Gastrocnemius medialis (tissue), 4 donors: ENCODE measurements around the gene XYLT2. TPM values are rescaled to one million over a fixed set of nuclear protein-coding genes. Genes with fewer than 3 reads are reported as not detected.

ENCODE experiments used
- ATAC-seq, 2 donors: fragments of 150-250 bp; one replicate each; pipeline ENCODE4 v1.9.1; 2016
- DNase-seq, 2 donors: peaks; one replicate each; pipeline ENCODE4 v3.0.0-alpha.2; 2019
- H3K27ac ChIP-seq, 4 donors: fragments of 200-600 bp; sonication (generic); 1 replicate in 1 of 4; 2 replicates in 3 of 4; pipeline ENCODE4 v1.5.1; 2016 to 2018; ENCODE audit warnings: mild to moderate bottlenecking in 2 of 4, moderate library complexity in 1 of 4
- H3K27me3 ChIP-seq, 3 donors: fragments of 200-600 bp; sonication (generic) in 2 of 3; 1 replicate in 1 of 3; 2 replicates in 2 of 3; pipeline versions ENCODE4 v1.5.1 to v1.6.0; 2016 to 2019; ENCODE audit warnings: mild to moderate bottlenecking in 1 of 3, moderate library complexity in 1 of 3
- H3K36me3 ChIP-seq, 2 donors: fragments of 200-600 bp; sonication (generic) in 1 of 2; one replicate each; pipeline ENCODE4 v1.5.1; 2017 to 2018
- H3K4me1 ChIP-seq, 2 donors: fragments of 200-600 bp; sonication (generic) in 1 of 2; one replicate each; pipeline ENCODE4 v1.5.1; 2016 to 2017; ENCODE audit warnings: mild to moderate bottlenecking in 2 of 2
- H3K4me3 ChIP-seq, 4 donors: fragments of 200-600 bp; sonication (generic) in 3 of 4; 1 replicate in 1 of 4; 2 replicates in 3 of 4; pipeline ENCODE4 v1.5.1; 2016 to 2019; ENCODE audit warnings: mild to moderate bottlenecking in 2 of 4
- H3K9me3 ChIP-seq, 3 donors: fragments of 200-600 bp; sonication (generic) in 2 of 3; 1 replicate in 1 of 3; 2 replicates in 2 of 3; pipeline ENCODE4 v1.5.1; 2016 to 2019
- POLR2A ChIP-seq, 2 donors: fragments of 450-650 bp; IDR thresholded peaks; one replicate each; pipeline ENCODE4 v1.6.1; 2017; ENCODE audit warnings: antibody characterized with exemption in 2 of 2, mild to moderate bottlenecking in 2 of 2, moderate library complexity in 2 of 2
- in situ Hi-C, 4 donors: fragments of 200-750 bp; cut with MboI; loops; one replicate each; pipeline versions ENCODE4 v1.15.0 to v1.8.0; 2017; ENCODE audit warnings: low sequenced_read_pairs in 4 of 4
- intact Hi-C: fragments of 100-400 bp; cut with DNase I; formaldehyde crosslinking; loops from one replicate; pipeline ENCODE4 v1.15.1; 2023; ENCODE audit warnings: low total_unique reads
- total RNA-seq, 4 donors: library from RNA; depleted of rRNA; stranded (reverse); fragments of >200 nt; gene quantifications; one replicate each; pipeline versions ENCODE4 v1.1.0 to v1.2.3, GENCODE V29; 2016
- TF ChIP-seq, protein P1 (sequence below), 5 experiments: fragments of 450-650 bp in 3 of 5; fragments of 200-600 bp in 2 of 5; sonication (generic) in 2 of 5; IDR thresholded peaks in 4 of 5; conservative IDR thresholded peaks in 1 of 5; 1 replicate in 4 of 5; 2 replicates in 1 of 5; pipeline ENCODE4 v1.5.1; 2016 to 2019; ENCODE audit warnings: antibody characterized with exemption in 5 of 5, mild to moderate bottlenecking in 3 of 5, moderate library complexity in 3 of 5

The XYLT2 gene
- total RNA-seq, 4 donors from 2014 or later, result 7.9 to 12.6 (median 9.8) TPM

DNA sequence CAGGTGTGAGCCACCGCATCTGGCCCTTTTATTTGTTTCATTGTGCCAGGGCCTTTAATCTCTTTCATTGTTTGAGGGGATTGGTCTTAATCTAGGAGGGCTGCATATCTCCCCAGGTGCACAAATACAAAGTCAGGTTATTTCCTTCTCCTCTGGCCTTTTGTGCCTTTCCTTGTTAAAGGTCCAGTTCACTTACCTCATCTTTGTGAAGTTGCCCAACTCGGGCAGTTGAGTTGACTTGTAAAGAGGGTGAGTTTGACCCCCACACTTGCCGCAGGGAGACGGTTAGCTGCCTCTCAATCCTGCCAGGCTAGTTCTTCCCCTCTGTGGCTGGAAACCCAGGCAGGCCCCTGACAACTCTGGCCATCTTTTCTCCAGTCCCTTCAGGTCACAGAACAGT lies 38.3 kb upstream of the XYLT2 start:
- H3K36me3 ChIP-seq, result no peaks in the 10 kb centered on the region
- in situ Hi-C loops, result no loop called here
- H3K4me3 ChIP-seq, result no peak overlapping the region
- H3K27ac ChIP-seq, result no peak overlapping the region
- peaks cover 0 to 5% (median 0%) of the 10 kb centered on the region in 3 donors for H3K27me3 ChIP-seq
- DNase-seq (no peak), ATAC-seq (no peak)
- TF ChIP-seq POLR2A (IDR thresholded peaks at IDR 0.05), result no peak
- H3K9me3 ChIP-seq, result no peaks in the 10 kb centered on the region
- H3K4me1 ChIP-seq, result no peaks in the 10 kb centered on the region
- intact Hi-C loops, result no loop called here

DNA sequence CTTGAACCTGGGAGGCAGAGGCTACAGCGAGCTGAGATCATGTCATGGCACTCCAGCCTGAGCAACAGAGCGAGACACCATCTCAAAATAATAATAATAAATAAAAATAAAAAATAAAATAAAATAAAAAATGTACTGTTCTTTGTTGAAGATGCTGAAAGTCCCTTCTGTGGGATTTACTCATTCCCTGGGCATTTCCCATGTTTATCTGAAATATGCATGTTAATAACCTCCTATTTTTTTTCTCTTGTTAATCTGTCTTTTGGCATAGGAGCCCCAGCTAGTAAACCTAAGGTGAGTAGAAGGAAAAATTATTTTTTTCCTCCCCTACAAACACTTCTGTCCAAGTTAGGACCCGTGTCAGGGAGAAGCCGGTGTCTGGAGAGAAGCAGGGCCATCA lies 37.3 kb upstream of the XYLT2 start:
- in situ Hi-C loops, result no loop called here
- Histone ChIP-seq H3K36me3 (no peaks in the 10 kb centered on the region), H3K9me3 (no peaks in the 10 kb centered on the region), H3K4me3 (no peak overlapping the region), H3K4me1 (no peaks in the 10 kb centered on the region), H3K27me3 (peaks cover 0 to 5% (median 0%) of the 10 kb centered on the region in 3 donors), H3K27ac (no peak overlapping the region)
- DNase-seq (no peak), ATAC-seq (no peak)
- intact Hi-C loops, result no loop called here
- no peak for TF ChIP-seq POLR2A (IDR thresholded peaks at IDR 0.05)
- TF ChIP-seq, protein P1, sequence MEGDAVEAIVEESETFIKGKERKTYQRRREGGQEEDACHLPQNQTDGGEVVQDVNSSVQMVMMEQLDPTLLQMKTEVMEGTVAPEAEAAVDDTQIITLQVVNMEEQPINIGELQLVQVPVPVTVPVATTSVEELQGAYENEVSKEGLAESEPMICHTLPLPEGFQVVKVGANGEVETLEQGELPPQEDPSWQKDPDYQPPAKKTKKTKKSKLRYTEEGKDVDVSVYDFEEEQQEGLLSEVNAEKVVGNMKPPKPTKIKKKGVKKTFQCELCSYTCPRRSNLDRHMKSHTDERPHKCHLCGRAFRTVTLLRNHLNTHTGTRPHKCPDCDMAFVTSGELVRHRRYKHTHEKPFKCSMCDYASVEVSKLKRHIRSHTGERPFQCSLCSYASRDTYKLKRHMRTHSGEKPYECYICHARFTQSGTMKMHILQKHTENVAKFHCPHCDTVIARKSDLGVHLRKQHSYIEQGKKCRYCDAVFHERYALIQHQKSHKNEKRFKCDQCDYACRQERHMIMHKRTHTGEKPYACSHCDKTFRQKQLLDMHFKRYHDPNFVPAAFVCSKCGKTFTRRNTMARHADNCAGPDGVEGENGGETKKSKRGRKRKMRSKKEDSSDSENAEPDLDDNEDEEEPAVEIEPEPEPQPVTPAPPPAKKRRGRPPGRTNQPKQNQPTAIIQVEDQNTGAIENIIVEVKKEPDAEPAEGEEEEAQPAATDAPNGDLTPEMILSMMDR (IDR thresholded peaks at IDR 0.05 in 4 of 5, conservative IDR thresholded peaks at IDR 0.05 in 1 of 5), result no peak

DNA sequence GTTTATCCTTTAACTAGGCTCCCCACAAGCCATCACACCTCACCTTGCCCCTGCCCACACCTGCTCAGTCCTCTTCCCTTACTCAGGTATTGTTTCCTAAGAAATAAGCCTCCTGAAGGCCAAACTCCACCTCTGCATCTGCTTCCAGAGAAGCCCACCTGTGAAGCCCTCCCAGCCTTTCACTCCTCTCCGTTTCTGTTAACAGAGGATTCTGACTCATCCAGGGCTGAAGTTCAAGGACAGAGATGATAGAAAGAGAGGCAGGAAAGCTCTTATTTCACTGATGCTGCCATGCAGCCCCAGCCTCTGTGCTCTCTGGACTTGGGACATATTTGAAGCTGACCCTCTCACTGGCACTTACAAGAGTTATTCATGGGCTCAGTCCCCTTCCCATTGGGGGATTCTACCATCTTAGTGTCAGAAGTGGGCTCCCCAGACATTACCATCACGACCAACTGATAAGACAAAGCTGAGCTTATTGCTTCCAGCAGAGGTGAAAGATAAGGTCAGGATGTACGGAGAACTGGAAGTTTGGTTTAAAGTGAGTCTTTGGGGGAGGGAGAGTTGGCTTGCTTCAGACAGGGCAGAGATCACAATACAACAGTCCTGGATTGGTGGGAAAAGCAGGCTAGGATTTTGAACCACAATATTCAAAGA lies 35.3 kb upstream of the XYLT2 start:
- Histone ChIP-seq H3K27me3 (peaks cover 0 to 5% (median 0%) of the 10 kb centered on the region in 3 donors), H3K4me3 (no peak overlapping the region), H3K9me3 (no peaks in the 10 kb centered on the region), H3K4me1 (no peaks in the 10 kb centered on the region), H3K36me3 (no peaks in the 10 kb centered on the region), H3K27ac (no peak overlapping the region)
- in situ Hi-C loops (no loop called here), intact Hi-C loops (no loop called here)
- TF ChIP-seq POLR2A (IDR thresholded peaks at IDR 0.05), result no peak
- TF ChIP-seq, protein P1 (IDR thresholded peaks at IDR 0.05 in 4 of 5, conservative IDR thresholded peaks at IDR 0.05 in 1 of 5), result no peak
- ATAC-seq, result no peak
- no peak for DNase-seq

DNA sequence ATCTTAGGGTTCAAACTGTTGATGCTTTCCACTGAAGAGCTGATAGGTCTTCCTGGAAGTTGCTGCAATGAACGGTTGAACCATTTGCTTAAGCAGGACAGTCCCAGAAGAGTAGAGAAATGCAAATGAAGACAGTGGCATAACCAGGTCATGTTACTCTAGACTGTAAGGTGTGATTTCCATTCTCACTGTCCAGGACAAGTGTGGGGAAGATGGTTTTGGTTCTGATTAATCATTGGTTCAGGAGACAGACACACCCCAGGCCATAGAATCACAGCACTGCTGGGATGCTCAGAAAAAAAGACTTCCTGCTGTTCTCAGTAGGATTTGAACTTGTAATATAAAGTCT lies 34.8 kb upstream of the XYLT2 start:
- intact Hi-C loops (no loop called here), in situ Hi-C loops (no loop called here)
- no peak for TF ChIP-seq POLR2A (IDR thresholded peaks at IDR 0.05)
- TF ChIP-seq, protein P1 (IDR thresholded peaks at IDR 0.05 in 4 of 5, conservative IDR thresholded peaks at IDR 0.05 in 1 of 5), result no peak
- no peak for ATAC-seq
- H3K27ac ChIP-seq, result no peak overlapping the region
- no peaks in the 10 kb centered on the region for H3K9me3 ChIP-seq
- H3K27me3 ChIP-seq, result peaks cover 0 to 5% (median 0%) of the 10 kb centered on the region in 3 donors
- H3K4me1 ChIP-seq, result no peaks in the 10 kb centered on the region
- no peaks in the 10 kb centered on the region for H3K36me3 ChIP-seq
- no peak for DNase-seq
- no peak overlapping the region for H3K4me3 ChIP-seq

DNA sequence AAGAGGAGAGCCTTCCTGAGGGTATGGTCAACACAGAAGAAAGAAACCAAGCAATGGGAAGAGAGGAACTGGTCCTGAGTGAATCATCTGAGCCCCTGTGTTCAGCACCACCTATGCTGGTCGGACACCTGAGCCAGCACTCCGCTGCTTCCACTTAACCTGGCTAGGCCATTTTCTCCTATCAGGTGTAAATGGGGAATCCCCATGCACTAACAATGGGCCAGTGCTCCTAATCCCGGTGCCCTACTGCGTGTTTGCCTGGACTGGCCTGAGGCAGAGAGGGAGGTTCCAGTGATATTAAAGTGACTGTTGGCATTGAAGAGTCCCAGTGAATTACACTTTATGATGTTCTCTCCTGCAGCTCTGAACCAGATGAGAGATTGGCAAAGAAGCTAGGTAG lies 34.4 kb upstream of the XYLT2 start:
- DNase-seq, result no peak
- no peak for TF ChIP-seq POLR2A (IDR thresholded peaks at IDR 0.05)
- TF ChIP-seq, protein P1 (IDR thresholded peaks at IDR 0.05 in 4 of 5, conservative IDR thresholded peaks at IDR 0.05 in 1 of 5), result no peak
- no peak for ATAC-seq
- intact Hi-C loops, result no loop called here
- Histone ChIP-seq H3K36me3 (no peaks in the 10 kb centered on the region), H3K4me3 (no peak overlapping the region), H3K27ac (no peak overlapping the region), H3K4me1 (no peaks in the 10 kb centered on the region), H3K27me3 (peaks cover 0 to 5% (median 0%) of the 10 kb centered on the region in 3 donors), H3K9me3 (no peaks in the 10 kb centered on the region)
- in situ Hi-C loops, result no loop called here
